Liver (tissue), 9 donors: ENCODE results near the gene NOG. TPM values are rescaled to one million over a fixed set of nuclear protein-coding genes. Genes with fewer than 3 reads are reported as not detected.

ENCODE experiments used
- DNase-seq: peaks from one replicate; pipeline ENCODE4 v3.0.0-alpha.2; 2017; ENCODE audit warnings: low spot score
- H3K27ac ChIP-seq, 2 donors: one replicate each; pipeline ENCODE4 v1.7.0; 2013; ENCODE audit warnings: inconsistent platforms in 2 of 2, low read length in 2 of 2, control low read depth in 1 of 2, low read depth in 1 of 2, mild to moderate bottlenecking in 1 of 2
- H3K27me3 ChIP-seq, 4 donors: one replicate each; pipeline versions ENCODE4 v1.6.1 to v1.7.0; 2013; ENCODE audit warnings: low read length in 3 of 4, inconsistent platforms in 1 of 4, mild to moderate bottlenecking in 1 of 4, moderate library complexity in 1 of 4; ENCODE audit not compliant: control insufficient read depth in 4 of 4, insufficient read depth in 4 of 4
- H3K36me3 ChIP-seq, 4 donors: one replicate each; pipeline versions ENCODE4 v1.6.1 to v1.7.0; 2013; ENCODE audit warnings: low read length in 3 of 4, mild to moderate bottlenecking in 3 of 4, low read depth in 1 of 4, moderate library complexity in 1 of 4; ENCODE audit not compliant: control insufficient read depth in 4 of 4, insufficient read depth in 3 of 4
- H3K4me1 ChIP-seq, 4 donors: one replicate each; pipeline versions ENCODE4 v1.6.1 to v1.7.0; 2013; ENCODE audit warnings: low read length in 3 of 4, mild to moderate bottlenecking in 3 of 4, moderate library complexity in 1 of 4; ENCODE audit not compliant: control insufficient read depth in 4 of 4, insufficient read depth in 4 of 4
- H3K4me3 ChIP-seq, 3 donors: one replicate each; pipeline versions ENCODE4 v1.6.1 to v1.7.0; 2013; ENCODE audit warnings: low read length in 3 of 3, control low read depth in 1 of 3, low read depth in 1 of 3, mild to moderate bottlenecking in 1 of 3
- H3K9ac ChIP-seq, 2 donors: one replicate each; pipeline ENCODE4 v1.7.0; 2013; ENCODE audit warnings: low read length in 2 of 2, mild to moderate bottlenecking in 2 of 2, moderate library complexity in 2 of 2, control low read depth in 1 of 2, low read depth in 1 of 2
- H3K9me3 ChIP-seq, 4 donors: one replicate each; pipeline versions ENCODE4 v1.6.1 to v1.7.0; 2013; ENCODE audit warnings: low read length in 3 of 4; ENCODE audit not compliant: control insufficient read depth in 4 of 4
- ATF3 ChIP-seq: IDR thresholded peaks from 2 replicates; pipeline ENCODE4 v1.6.1; 2016; ENCODE audit warnings: antibody characterized with exemption
- EGR1 ChIP-seq, 2 donors: IDR thresholded peaks; 2 replicates each; pipeline ENCODE4 v1.6.1; 2016 to 2018; ENCODE audit warnings: antibody characterized with exemption in 2 of 2, low read depth in 2 of 2
- FOXA1 ChIP-seq: IDR thresholded peaks from 2 replicates; pipeline ENCODE4 v1.6.1; 2016; ENCODE audit warnings: antibody characterized with exemption
- FOXA2 ChIP-seq: IDR thresholded peaks from 2 replicates; pipeline ENCODE4 v1.6.1; 2016; ENCODE audit warnings: antibody characterized with exemption
- GABPA ChIP-seq, 2 donors: IDR thresholded peaks in 1 of 2; conservative IDR thresholded peaks in 1 of 2; 2 replicates each; pipeline ENCODE4 v1.6.1; 2016; ENCODE audit warnings: antibody characterized with exemption in 2 of 2, mild to moderate bottlenecking in 1 of 2, moderate library complexity in 1 of 2
- HNF4A ChIP-seq, 2 donors: conservative IDR thresholded peaks; 2 replicates each; pipeline ENCODE4 v1.6.1; 2016; ENCODE audit warnings: antibody characterized with exemption in 2 of 2, mild to moderate bottlenecking in 2 of 2
- HNF4G ChIP-seq: IDR thresholded peaks from 2 replicates; pipeline ENCODE4 v1.6.1; 2016; ENCODE audit warnings: antibody characterized with exemption
- JUND ChIP-seq, 2 donors: IDR thresholded peaks; 2 replicates each; pipeline ENCODE4 v1.6.1; 2016; ENCODE audit warnings: antibody characterized with exemption in 2 of 2
- NR2F2 ChIP-seq: IDR thresholded peaks from 2 replicates; pipeline ENCODE4 v1.6.1; 2016; ENCODE audit warnings: antibody characterized with exemption
- RAD21 ChIP-seq, 2 donors: IDR thresholded peaks; 2 replicates each; pipeline ENCODE4 v1.6.1; 2016; ENCODE audit warnings: antibody characterized with exemption in 2 of 2, mild to moderate bottlenecking in 2 of 2
- REST ChIP-seq: IDR thresholded peaks from 2 replicates; pipeline ENCODE4 v1.6.1; 2016; ENCODE audit warnings: antibody characterized with exemption, mild to moderate bottlenecking
- RXRA ChIP-seq, 2 donors: IDR thresholded peaks; 2 replicates each; pipeline ENCODE4 v1.6.1; 2017 to 2018; ENCODE audit warnings: antibody characterized with exemption in 2 of 2, mild to moderate bottlenecking in 1 of 2
- SP1 ChIP-seq: IDR thresholded peaks from 2 replicates; pipeline ENCODE4 v1.6.1; 2018; ENCODE audit warnings: antibody characterized with exemption, mild to moderate bottlenecking
- TAF1 ChIP-seq: conservative IDR thresholded peaks from 2 replicates; pipeline ENCODE4 v1.6.1; 2016; ENCODE audit warnings: antibody characterized with exemption, mild to moderate bottlenecking
- YY1 ChIP-seq: IDR thresholded peaks from 2 replicates; pipeline ENCODE4 v1.6.1; 2016; ENCODE audit warnings: antibody characterized with exemption, mild to moderate bottlenecking
- ZBTB33 ChIP-seq: IDR thresholded peaks from 2 replicates; pipeline ENCODE4 v1.6.1; 2016; ENCODE audit warnings: antibody characterized with exemption
- WGBS: extraction: QIAGEN DNeasy Blood & Tissue Kit; methylation state at CpG from one replicate; pipeline ENCODE4 v1.1.7; 2013; 5-methylcytosine and 5-hydroxymethylcytosine counted together
- polyA plus RNA-seq, 2 donors: library from polyadenylated mRNA; stranded (reverse) in 1 of 2; unstranded in 1 of 2; fragments of 200-250 nt in 1 of 2; fragments of >200 nt in 1 of 2; fragmentation: Nextera tagmentation in 1 of 2; extraction: Ambion mirVana in 1 of 2; gene quantifications; one replicate each; pipeline versions ENCODE4 v1.2.1 to v1.2.3, GENCODE V29; 2013 to 2015
- total RNA-seq, 2 donors: library from RNA; depleted of rRNA; stranded (reverse); fragments of >200 nt; gene quantifications; one replicate each; pipeline ENCODE4 v1.2.3, GENCODE V29; 2014
- TF ChIP-seq, protein P1 (sequence below): IDR thresholded peaks from 2 replicates; pipeline ENCODE4 v1.6.1; 2016; ENCODE audit warnings: antibody characterized with exemption
- TF ChIP-seq, protein P2 (sequence below): fragments of 150-350 bp; IDR thresholded peaks from 2 replicates; pipeline ENCODE4 v1.5.1; 2017; ENCODE audit warnings: improper control_type of control experiment, low read depth, low read length; ENCODE audit not compliant: missing input control
- donor health status: healthy.
- donor health status: healthy.
- donor health status: healthy.
- donor health status: healthy.
- donor health status: healthy.

Gene NOG
- total and polyA plus RNA-seq, 4 donors = 0.37 TPM; not detected in 3

GRCh38 chr17:56598466-56598865 is 5.0 kb downstream of the NOG start:
- Histone ChIP-seq H3K4me3 (no peak overlapping the region), H3K27ac (no peak overlapping the region), H3K36me3 (no peaks in the 10 kb centered on the region), H3K27me3 (peaks cover 0 to 15% (median 8%) of the 10 kb centered on the region in 4 donors), H3K4me1 (peaks cover 10 to 33% (median 22%) of the 10 kb centered on the region in 4 donors), H3K9me3 (no peaks in the 10 kb centered on the region), H3K9ac (no peak overlapping the region)
- WGBS = 84% methylated on average over 5 of the region's 5 CpGs
- no peak for DNase-seq
- TF ChIP-seq ATF3 (no peak), ZBTB33 (no peak), FOXA1 (no peak), SP1 (no peak), NR2F2 (no peak), FOXA2 (no peak), JUND (IDR thresholded peaks at IDR 0.05) (no peak), RAD21 (IDR thresholded peaks at IDR 0.05) (no peak), YY1 (no peak), REST (no peak), TAF1 (no peak), HNF4G (no peak), EGR1 (IDR thresholded peaks at IDR 0.05; ENCODE audit: low read depth in 2 of 2) (no peak), GABPA (IDR thresholded peaks at IDR 0.05 in 1 of 2, conservative IDR thresholded peaks at IDR 0.05 in 1 of 2) (no peak), HNF4A (conservative IDR thresholded peaks at IDR 0.05) (no peak), RXRA (IDR thresholded peaks at IDR 0.05) (no peak)
- TF ChIP-seq, protein P1, sequence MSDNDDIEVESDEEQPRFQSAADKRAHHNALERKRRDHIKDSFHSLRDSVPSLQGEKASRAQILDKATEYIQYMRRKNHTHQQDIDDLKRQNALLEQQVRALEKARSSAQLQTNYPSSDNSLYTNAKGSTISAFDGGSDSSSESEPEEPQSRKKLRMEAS = no peak
- TF ChIP-seq, protein P2, sequence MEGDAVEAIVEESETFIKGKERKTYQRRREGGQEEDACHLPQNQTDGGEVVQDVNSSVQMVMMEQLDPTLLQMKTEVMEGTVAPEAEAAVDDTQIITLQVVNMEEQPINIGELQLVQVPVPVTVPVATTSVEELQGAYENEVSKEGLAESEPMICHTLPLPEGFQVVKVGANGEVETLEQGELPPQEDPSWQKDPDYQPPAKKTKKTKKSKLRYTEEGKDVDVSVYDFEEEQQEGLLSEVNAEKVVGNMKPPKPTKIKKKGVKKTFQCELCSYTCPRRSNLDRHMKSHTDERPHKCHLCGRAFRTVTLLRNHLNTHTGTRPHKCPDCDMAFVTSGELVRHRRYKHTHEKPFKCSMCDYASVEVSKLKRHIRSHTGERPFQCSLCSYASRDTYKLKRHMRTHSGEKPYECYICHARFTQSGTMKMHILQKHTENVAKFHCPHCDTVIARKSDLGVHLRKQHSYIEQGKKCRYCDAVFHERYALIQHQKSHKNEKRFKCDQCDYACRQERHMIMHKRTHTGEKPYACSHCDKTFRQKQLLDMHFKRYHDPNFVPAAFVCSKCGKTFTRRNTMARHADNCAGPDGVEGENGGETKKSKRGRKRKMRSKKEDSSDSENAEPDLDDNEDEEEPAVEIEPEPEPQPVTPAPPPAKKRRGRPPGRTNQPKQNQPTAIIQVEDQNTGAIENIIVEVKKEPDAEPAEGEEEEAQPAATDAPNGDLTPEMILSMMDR = no peak
